Ovary (tissue), 9 donors: ENCODE measurements around the gene RNF135. TPM values are rescaled to one million over a fixed set of nuclear protein-coding genes. Genes with fewer than 3 reads are reported as not detected.
"Not testable (repeated sequence)": the region's sequence is repeated elsewhere in the genome, so short reads cannot be mapped to it uniquely, and the experiment has no call there.

ENCODE experiments used
- DNase-seq, 5 donors: peaks; one replicate each; pipeline ENCODE4 v3.0.0-alpha.2; 2019 to 2020
- H3K27ac ChIP-seq, 2 donors: fragments of 200-600 bp; one replicate each; pipeline versions ENCODE4 v1.5.1 to v1.8.0; 2019 to 2022
- H3K27me3 ChIP-seq: fragments of 200-600 bp; one replicate; pipeline ENCODE4 v1.8.0; 2022
- H3K36me3 ChIP-seq: fragments of 200-600 bp; sonication (generic); one replicate; pipeline ENCODE4 v1.5.1; 2019
- H3K4me1 ChIP-seq: one replicate; pipeline ENCODE4 v1.8.1; 2013; ENCODE audit warnings: mild to moderate bottlenecking, moderate library complexity; ENCODE audit not compliant: insufficient read depth
- H3K4me3 ChIP-seq: fragments of 200-600 bp; sonication (generic); one replicate; pipeline ENCODE4 v1.5.1; 2017
- H3K9me3 ChIP-seq, 2 donors: fragments of 200-600 bp in 1 of 2; sonication (generic) in 1 of 2; one replicate each; pipeline versions ENCODE4 v1.5.1 to v1.8.1; 2013 to 2019; ENCODE audit warnings: mild to moderate bottlenecking in 1 of 2, moderate library complexity in 1 of 2
- CTCF ChIP-seq, 3 donors: fragments of 450-650 bp in 2 of 3; fragments of 200-600 bp in 1 of 3; IDR thresholded peaks; one replicate each; pipeline versions ENCODE4 v1.5.1 to v1.8.0; 2016 to 2022; ENCODE audit warnings: antibody characterized with exemption in 3 of 3, mild to moderate bottlenecking in 1 of 3
- EP300 ChIP-seq: sonication (generic); formaldehyde crosslinking; IDR thresholded peaks from one replicate; pipeline ENCODE4 v1.6.1; 2017; ENCODE audit warnings: antibody characterized with exemption
- POLR2A ChIP-seq: fragments of 450-650 bp; IDR thresholded peaks from one replicate; pipeline ENCODE4 v1.6.1; 2017; ENCODE audit warnings: antibody characterized with exemption, mild to moderate bottlenecking, moderate library complexity
- WGBS, 3 donors: extraction: QIAGEN DNeasy Blood & Tissue Kit in 1 of 3; methylation state at CpG; one replicate each; pipeline versions ENCODE4 v1.1.5 to v1.1.7; 2013 to 2017; 5-methylcytosine and 5-hydroxymethylcytosine counted together
- intact Hi-C, 4 donors: fragments of 100-400 bp; cut with DNase I; formaldehyde crosslinking; loops; one replicate each; pipeline versions ENCODE4 v1.11.0 to v1.15.1; 2022 to 2023
- polyA plus RNA-seq, 2 donors: library from polyadenylated mRNA; stranded (reverse); fragments of 200-250 nt in 1 of 2; fragments of 350-450 nt in 1 of 2; fragmentation: Illumina TruSeq in 1 of 2; extraction: RNeasy Lipid Tissue Mini Kit (QIAGEN cat#74804) in 1 of 2; gene quantifications; one replicate each; pipeline ENCODE4 v1.2.3, GENCODE V29; 2013 to 2014
- total RNA-seq, 7 donors: library from RNA; depleted of rRNA in 2 of 7; stranded (reverse); fragments of >200 nt in 2 of 7; fragmentation: NEBNext Ultra II Directional in 3 of 7; extraction: Animal tissue kit (Norgen Biotek cat#: 25700) in 3 of 7; gene quantifications; one replicate each; pipeline versions ENCODE4 v1.1.0 to v1.2.4, GENCODE V29; 2016 to 2023
- donor health status: DM: no; HTN: no; CAD: no; lungs with moderate emphysema.
- donor health status: DM: no; HTN: no; CAD: no.
- donor health status: Bipolar disorder and iron deficiency.
- donor health status: DM: yes; HTN: yes; CAD: no.
- donor health status: DM: no; HTN: no; CAD: no.
- donor health status: DM: yes; HTN: yes; CAD: no.

RNF135 gene
- total and polyA plus RNA-seq, 9 donors: 14.8 to 25.0 (median 18.3) TPM

DNA sequence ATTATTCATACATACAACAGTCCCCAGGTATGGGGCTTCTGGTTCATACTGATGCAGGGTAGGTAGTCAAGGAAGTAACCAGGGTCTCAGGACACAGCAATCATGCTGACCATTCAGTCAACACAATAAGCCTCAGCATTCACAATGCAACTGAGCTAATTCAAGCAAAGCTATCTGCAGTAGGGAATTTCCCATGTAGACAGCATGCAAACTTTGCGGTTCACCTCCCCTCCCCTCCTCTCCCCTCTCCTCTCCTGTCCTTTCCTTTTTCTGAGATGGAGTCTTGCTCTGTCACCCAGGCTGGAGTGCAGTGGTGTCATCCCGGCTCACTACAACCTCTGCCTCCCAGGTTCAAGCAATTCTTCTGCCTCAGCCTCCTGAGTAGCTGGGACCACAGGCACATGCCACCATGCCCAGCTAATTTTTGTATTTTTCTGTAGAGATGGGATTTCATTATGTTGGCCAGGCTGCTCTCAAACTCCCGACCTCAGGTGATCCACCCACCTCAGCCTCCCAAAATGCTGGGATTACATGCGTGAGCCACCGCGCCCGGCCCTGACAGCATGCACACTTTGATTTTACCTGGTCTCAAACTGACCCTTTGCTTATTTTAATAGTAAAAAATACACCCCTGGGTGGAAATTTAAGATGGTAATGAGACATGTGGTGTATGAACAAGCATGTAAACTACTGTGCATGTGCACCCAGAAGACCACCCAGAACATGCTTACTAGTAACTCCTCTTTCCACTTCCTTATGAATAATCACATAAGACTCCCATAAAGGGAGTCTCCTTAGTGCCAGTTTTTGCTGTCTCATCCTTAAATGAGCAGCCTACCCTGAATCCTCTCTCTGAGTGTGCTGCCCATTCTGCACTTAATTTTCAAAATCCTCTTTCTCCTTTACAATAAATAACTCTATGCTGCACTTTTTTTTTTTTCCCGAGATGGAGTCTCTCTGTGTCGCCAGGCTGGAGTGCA, 9.3 kb upstream of the RNF135 start:
- no peak for TF ChIP-seq CTCF (IDR thresholded peaks at IDR 0.05)
- no peak for TF ChIP-seq POLR2A
- no peak for TF ChIP-seq EP300
- no peaks in the 10 kb centered on the region for H3K27me3 ChIP-seq
- no peak overlapping the region for H3K27ac ChIP-seq
- intact Hi-C loops: no loop called here
- no peak overlapping the region for H3K4me3 ChIP-seq
- H3K9me3 ChIP-seq: no peaks in the 10 kb centered on the region
- 81 to 85% (median 82%) methylated on average over 9 of the region's 9 CpGs for WGBS, 3 donors
- no peaks in the 10 kb centered on the region for H3K36me3 ChIP-seq
- no peak for DNase-seq
- no peaks in the 10 kb centered on the region for H3K4me1 ChIP-seq

- intact Hi-C loops, H3K4me1 ChIP-seq, H3K27ac ChIP-seq, DNase-seq, H3K27me3 ChIP-seq, H3K4me3 ChIP-seq, H3K36me3 ChIP-seq, H3K9me3 ChIP-seq: not testable (repeated sequence)
- WGBS, 3 donors: 89 to 92% (median 92%) methylated on average over 8 of the region's 8 CpGs
Observed at GRCh38 chr17:30964312-30964711, 6.5 kb upstream of the RNF135 start.

- Histone ChIP-seq H3K4me3 (no peak overlapping the region), H3K36me3 (no peaks in the 10 kb centered on the region), H3K27ac (no peak overlapping the region), H3K4me1 (no peaks in the 10 kb centered on the region), H3K9me3 (no peaks in the 10 kb centered on the region), H3K27me3 (no peaks in the 10 kb centered on the region)
- intact Hi-C loops: no loop called here
- TF ChIP-seq CTCF (IDR thresholded peaks at IDR 0.05) (no peak), EP300 (no peak), POLR2A (no peak)
- WGBS, 3 donors: 74 to 79% (median 76%) methylated on average over 5 of the region's 5 CpGs
- DNase-seq: no peak
Observed at GRCh38 chr17:30964876-30965275, 6.0 kb upstream of the RNF135 start.

DNA sequence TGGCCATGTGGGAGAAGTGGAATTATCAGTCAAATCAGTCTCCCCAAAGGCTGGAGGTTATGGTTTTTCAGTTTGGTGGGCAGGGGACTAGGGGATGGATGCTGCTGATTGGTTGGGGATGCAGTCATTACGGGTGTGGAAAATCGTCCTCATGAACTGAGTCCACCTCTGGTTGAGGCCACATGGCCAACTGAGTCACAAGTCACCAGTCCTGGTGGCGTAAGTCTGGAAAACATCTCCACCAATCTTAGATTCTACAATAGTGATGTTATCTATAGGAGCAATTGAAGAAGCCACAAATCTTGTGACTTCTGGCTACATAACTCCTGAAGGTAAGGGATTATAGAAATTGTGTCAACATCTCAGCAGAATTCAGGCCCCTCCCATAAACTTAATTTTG, 5.2 kb upstream of the RNF135 start:
- H3K9me3 ChIP-seq: no peaks in the 10 kb centered on the region
- no peaks in the 10 kb centered on the region for H3K36me3 ChIP-seq
- no peak overlapping the region for H3K27ac ChIP-seq
- TF ChIP-seq POLR2A: no peak
- TF ChIP-seq CTCF (IDR thresholded peaks at IDR 0.05): no peak
- TF ChIP-seq EP300: no peak
- H3K4me1 ChIP-seq: no peaks in the 10 kb centered on the region
- WGBS, 3 donors: 79 to 83% (median 81%) methylated on average over 3 of the region's 3 CpGs
- no peak for DNase-seq
- no peak overlapping the region for H3K4me3 ChIP-seq
- H3K27me3 ChIP-seq: no peaks in the 10 kb centered on the region
- intact Hi-C loops: no loop called here

- DNase-seq, intact Hi-C loops, H3K27me3 ChIP-seq, H3K4me1 ChIP-seq, H3K36me3 ChIP-seq, H3K9me3 ChIP-seq, H3K4me3 ChIP-seq, H3K27ac ChIP-seq: not testable (repeated sequence)
- WGBS, 3 donors: 93 to 95% (median 94%) methylated on average over 13 of the region's 13 CpGs
Observed at GRCh38 chr17:30967911-30968310, 2.9 kb upstream of the RNF135 start.
